Stimulated activated CD8-positive, alpha-beta memory T cell treated with anti-CD3 and anti-CD28 coated beads, Interleukin-15, amount 100 ng/mL, for 24 hours (primary cell): Measurements from ENCODE around the gene LRP2BP.
"Not testable (repeated sequence)": the region's sequence is repeated elsewhere in the genome, so short reads cannot be mapped to it uniquely, and the experiment has no call there.

Experiments used
- DNase-seq: peaks from one replicate; pipeline ENCODE4 v3.0.0-alpha.2; 2020; ENCODE audit warnings: low read depth

The LRP2BP gene

DNA sequence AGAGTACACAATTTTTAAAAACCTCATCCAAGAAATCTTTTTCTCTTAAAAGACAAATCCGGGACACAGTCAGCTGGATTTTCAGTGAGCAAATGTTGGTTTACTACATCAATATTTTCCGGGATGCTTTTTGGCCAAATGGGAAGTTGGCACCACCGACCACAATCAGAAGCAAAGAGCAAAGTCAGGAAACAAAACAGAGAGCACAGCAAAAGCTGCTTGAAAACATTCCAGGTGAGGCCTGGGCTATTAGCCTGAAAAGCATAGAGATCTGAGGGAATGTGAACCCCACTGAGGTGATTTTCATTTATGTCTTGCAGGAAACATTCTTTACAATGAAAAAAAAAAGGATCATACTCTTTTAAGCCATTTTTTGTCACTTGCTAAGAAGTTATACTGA is 33.9 kb downstream of the LRP2BP start:
- no peak for DNase-seq

DNA sequence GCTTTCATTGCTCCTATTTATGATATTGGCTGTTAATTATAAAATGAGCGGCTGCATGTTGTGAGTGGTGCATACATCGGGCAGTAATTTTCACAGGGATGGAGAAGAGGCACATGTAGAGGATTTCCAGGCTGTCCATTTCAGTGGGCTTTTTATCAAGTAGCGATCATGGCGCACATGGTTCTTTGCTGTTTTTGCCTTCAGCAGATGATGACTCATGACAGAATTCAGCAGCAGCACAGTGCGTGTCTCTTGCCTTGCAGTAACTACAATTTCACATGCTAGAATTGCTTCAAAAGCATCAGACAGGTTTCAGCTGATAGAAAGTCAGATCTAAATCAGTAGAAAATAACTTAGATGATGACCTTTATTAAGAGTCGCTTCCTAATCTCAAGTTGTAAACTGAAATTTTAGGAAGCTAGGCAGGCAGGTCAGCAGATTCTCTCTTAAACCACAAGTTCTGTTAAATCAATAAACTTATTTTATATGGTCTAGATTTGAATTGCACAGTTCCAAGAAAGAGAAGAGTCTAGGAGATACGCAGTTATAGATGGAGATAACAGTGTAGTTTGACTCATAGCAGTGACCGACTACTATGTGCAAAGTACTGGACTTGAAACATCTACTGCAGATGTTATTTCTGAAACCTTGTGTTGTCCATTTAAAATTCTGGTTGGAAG is 35.8 kb downstream of the LRP2BP start:
- no peak for DNase-seq

DNA sequence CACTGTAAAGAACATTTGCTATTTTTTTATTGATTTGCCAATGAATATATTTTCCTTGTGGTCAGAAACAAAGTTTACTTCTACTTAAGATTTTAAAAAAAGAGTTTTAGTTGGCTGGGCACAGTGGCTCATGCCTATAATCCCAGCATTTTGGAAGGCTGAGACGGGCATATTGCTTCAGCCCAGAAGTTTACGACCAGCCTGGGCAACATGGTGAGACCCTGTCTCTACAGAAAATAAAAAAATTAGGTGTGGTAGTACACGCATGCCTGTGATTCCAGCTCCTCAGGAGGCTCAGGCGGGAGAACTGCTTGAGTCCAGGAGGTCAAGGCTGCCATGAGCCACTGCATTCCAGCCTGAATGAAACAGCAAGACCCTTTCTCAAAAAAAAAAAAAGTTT is 36.8 kb downstream of the LRP2BP start:
- no peak for DNase-seq

DNA sequence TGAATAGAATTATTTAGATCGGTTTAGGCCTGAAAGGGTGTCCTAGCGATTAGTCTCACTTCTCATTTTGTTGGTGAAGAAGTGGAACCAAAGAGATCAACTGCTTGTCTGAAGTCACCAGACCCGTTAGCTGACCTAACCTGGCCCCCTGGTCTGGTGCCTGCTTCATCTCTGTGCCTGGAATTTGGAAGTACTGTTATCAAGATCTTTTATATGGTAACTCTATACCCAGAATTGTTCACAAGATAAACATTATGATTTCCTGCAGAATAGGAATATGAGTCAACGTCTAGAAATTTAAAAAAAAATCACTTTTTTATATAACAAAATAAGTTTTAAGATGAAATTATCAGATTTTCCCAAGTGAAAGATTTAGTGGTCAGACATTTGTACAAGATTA is 37.2 kb downstream of the LRP2BP start:
- no peak for DNase-seq

DNA sequence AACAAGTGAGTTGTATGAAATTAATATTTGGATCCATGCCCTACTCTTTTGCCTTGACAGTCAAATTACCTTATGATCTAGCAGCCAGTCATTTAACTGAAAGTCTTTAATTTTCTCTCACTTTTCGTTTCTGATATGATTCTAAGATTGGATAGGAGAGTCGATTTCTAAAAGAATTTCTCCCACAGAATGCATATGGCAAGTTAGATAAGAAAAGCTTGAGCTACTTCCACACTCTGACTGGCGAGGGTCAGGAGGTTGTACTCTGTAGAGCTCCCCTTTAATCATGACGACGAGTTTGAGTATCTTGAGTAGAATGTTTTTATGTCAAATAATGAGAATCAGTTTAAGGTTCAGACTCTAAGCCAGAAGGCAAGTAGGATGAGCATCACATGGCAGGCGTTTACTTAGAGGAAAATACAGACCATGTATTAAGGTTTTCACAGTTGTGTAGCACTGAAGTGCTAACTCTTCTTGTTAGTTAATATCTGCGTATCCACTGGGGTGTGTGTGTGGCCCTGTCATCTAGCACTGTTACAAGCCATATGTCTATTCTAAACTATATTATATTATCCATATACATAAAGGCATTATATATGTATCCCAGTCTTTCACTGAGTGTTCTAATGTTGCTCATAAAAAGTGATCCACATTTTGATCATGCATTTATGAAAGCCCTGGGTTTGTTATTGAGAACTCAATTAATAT is 37.8 kb downstream of the LRP2BP start:
- DNase-seq: no peak

DNA sequence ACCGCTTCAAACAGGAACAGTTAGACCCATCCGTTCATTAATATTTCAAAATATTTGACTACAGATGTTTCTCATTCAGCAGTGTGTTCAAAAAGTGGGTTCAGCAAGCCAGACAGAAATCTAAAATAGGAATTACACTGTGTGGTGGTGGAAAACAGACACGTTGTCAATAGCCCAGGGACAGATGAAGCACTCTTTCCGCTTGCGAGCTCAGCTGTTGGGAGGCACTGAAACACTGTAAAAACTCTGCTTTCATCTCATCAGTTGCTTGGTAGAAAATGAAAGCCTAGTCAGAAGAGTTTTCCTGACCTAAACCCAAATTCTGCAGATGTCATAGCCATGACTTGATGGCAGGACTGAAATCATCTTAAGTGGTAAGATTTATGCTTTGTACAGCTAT is 38.5 kb downstream of the LRP2BP start:
- no peak for DNase-seq

DNA sequence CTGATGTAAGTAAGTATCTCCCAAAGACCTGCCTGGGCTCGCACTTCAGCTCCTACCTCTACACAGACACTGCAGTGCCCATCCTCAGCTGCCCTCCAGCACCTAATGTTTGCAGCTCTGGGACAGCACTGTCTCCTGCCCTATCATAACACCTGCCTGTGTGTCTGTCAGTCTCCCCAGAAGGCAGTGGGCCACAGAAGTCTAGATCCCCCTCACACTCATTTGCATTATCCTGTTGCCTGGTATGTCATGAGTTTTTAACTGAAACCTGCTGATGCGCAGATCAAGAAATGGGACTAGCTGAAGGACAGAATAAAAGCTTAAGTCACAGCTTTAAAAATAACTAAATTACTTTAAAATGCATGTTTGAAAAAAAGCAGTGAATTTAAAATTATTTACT is 43.0 kb downstream of the LRP2BP start:
- DNase-seq: no peak

DNA sequence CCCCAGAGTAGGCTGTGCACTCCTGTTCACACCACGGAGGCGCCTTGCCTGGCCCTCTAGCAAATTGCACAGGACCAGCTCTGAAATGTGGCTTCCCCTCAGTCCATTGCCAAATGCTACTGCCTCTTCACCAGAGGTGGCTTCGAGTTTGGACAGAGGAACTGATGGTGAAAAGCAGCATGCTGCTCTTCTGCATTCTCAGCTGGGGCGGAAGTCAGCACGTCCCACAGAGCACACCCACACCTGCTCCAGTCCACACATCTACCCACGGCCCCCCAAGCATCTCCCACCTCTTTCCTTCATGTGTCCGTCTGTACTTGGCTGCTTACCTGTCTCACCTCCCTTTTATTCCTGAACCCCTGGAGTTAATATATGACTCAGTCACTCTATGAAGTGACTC is 43.5 kb downstream of the LRP2BP start:
- DNase-seq: no peak

DNA sequence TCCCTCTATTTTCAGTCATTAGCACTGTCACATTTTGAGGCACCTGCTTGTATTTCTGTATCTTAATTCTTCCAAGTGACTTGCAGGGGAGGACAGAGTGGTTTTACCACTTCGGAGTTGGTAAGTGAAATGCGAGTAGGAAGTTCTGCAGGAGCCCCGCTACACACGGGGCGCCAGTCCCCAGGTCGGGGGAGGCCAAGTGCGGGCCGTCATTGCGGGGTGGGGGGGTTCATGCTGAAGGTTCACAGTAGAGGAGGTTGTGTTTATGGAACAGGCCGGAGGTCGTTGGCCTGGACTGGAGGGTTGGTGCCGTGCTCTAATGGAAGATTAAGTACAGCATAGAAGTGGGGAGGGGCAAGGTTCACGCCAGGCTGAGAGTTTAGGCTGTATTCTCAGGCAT is 44.0 kb downstream of the LRP2BP start:
- DNase-seq: no peak

DNA sequence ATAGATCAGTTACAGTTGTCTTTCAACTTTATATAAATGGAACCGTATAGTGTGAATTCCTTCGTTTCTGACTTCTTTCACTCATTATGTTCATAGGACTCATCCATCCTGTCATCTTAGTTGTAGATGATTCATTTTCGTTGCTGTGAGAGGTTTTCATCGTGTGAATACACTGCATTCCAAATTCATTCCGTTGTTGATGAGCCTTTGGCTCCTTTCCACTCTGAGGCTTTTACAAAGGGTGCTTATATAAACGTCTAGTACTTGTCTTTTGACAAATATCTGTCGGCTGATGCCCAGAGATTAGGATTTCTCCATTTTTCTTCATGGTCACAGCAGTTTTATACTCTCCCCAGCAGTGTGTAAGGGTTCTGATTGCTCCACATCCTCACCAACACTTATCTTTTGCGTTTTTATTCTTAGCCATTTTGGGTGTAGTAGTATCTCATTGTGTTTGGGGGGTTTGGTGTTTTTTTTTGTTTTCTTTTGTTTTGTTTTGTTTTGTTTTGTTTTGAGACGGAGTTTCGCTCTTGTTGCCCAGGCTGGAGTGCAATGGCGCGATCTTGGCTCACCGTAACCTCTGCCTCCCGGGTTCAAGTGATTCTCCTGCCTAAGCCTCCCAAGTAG is 48.6 kb downstream of the LRP2BP start:
- DNase-seq: no peak

DNA sequence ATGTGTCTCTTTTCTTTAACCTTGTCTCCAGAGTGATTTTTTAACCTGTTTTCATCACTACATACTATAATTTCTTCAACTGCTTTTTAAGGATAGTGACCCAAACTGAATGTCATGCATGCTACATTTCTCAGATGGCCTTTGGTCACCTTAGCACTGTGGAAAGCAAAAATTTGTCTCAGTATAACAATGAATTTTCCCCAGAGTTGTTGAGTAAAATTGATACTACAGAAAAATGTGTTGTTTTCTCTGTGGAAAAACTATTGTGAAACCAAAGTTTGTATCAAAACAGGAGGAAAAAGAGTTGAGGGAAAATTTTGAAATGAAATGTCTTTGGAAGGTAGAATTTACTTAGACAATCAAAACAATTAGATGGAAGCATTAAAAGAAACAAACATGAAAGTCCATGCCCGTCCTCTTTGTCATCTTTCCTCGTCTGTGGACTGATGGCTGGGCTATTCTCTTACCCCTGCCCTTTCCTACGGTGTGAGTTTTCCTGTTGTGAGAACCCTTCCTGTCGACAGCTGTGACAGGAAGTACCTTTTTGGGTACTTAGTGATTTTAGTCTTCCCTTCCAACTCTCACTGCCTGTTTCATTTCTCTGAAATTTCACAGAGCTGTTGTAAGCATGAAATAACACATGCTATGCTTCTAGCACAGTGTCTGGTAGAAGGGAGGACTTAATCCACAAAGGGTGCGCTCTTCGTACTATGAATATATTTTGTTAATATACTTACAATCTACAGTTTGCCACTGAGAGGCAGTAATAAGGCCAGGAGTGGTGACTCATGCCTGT is 50.8 kb downstream of the LRP2BP start:
- no peak for DNase-seq

DNA sequence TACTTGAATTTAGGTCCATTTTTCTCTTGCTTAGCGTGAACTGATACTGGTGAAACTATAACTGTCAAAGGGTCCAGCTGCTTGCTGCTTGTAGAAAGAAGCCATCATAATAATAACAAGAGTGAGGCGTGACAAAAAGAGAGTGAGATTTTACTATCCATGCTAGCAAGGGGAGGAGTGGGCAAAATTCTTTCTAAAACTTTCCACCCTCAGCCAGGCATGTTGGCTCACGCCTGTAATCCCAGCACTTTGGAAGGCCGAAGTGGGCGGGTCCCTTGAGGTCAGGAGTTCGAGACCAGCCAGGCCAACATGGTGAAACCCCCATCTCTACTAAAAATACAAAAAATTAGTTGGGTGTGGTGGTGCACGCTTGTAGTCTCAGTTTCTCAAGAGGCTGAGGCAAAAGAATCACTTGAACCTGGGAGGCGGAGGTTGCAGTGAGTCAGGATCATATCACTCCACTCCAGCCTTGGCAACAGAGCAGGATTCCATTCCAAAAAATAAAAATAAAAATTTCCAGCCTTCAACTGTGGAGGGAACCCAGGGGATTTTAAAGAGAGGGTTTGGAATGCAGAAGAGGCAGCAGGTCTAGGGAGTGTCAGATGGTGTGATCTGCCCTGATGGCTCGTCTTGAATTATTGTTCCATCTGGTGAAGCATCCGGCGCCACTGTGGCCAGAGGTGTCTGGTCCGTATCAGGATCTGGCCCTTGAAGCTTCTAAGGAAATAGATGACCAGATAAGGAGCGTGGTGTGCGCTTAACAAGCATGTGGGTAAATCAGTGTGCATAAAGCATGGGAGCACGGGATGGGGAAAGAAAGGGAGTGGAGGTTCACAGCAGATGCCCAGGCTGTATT is 51.8 kb downstream of the LRP2BP start:
- DNase-seq: no peak

DNA sequence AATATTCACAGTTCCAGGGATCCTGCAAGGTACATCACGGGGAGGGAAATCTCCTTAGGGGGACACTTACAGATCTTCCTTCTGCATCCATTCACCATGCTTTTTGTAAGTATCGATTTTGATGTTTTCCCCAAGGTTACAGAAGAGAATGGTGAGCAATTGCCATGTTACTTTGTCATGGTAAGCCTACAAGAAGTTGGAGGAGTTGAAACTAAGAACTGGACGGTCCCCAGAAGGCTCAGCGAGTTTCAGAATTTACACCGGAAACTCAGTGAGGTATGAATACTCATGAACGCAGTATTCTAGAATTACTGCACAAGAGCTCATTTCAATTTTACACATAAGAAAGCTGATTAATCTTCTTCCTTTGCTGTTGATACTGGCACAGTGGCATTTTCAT is 53.9 kb downstream of the LRP2BP start:
- no peak for DNase-seq

DNA sequence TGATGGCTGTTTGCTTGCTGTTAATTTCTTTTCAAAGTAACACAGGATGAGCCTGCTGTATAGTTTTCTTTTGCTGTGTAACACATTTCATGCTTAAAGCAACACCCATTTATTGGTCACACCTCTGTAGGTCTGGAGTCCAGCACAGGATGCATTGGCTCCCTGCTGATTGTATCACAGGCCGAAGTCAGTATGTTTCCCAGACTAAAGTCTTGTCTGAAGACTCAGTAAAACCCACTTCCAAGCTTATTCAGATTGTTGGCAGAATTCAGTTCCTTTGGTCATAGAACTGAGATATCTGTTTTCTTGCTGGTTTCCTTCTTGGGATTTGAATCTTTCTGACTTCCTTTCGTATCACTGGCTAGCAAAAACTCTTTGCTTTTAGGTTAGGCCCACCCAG is 54.3 kb downstream of the LRP2BP start:
- no peak for DNase-seq

DNA sequence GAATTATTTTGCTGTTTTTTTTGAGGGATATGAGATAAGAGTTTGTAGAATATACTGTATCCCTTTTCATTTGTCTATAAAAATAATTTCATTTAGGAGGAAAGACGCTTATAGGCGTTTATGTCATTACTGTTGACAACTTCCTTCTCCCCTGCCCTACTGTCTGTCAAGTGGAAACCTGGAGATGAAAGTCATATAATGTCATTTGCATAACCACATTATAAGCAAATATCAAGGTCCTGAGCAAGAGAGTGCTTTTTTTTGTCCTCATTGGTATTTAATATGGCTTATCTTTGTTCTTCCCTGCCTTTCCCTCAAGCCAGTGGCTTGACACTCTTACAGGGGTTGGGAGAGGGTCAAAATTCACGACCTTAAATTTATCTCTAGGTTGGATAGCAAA is 55.8 kb downstream of the LRP2BP start:
- no peak for DNase-seq

DNA sequence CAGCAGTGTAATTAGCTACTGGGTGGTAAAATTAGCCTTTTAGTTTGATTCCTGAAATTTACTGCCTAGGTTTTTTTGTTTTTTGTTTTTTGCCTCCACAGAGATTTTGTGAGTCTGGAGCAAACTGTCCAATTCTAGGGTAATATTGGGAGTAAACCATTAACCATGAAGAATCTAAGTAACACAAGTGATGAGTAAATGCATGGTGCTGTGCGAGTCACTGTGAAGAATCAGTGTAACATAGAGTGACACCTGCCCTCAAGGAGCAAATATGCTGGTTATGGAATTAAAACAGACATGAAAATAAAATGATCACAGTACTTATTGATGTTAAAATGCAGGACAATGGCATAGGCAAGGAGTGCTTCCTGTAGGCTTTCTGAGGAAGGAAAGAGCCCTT is 60.1 kb downstream of the LRP2BP start:
- no peak for DNase-seq

DNA sequence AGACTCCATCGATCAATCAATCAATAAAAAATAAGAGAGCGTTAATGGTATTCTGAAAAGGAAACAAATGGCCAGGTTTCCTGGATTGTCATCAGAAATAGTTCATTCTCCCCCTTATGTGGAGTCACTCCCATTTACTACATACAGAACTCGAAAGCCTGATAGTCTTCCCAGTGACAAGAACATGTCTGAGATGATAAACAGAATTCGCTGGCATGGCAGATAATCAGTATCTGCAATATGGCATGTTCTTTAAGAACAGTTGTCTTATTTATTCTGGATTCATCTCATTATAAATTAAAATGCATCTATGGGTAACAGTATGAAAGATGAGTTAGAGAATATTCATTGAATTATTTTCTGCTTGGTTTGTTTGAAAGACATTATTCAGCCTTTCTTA is 61.4 kb downstream of the LRP2BP start:
- no peak for DNase-seq

DNA sequence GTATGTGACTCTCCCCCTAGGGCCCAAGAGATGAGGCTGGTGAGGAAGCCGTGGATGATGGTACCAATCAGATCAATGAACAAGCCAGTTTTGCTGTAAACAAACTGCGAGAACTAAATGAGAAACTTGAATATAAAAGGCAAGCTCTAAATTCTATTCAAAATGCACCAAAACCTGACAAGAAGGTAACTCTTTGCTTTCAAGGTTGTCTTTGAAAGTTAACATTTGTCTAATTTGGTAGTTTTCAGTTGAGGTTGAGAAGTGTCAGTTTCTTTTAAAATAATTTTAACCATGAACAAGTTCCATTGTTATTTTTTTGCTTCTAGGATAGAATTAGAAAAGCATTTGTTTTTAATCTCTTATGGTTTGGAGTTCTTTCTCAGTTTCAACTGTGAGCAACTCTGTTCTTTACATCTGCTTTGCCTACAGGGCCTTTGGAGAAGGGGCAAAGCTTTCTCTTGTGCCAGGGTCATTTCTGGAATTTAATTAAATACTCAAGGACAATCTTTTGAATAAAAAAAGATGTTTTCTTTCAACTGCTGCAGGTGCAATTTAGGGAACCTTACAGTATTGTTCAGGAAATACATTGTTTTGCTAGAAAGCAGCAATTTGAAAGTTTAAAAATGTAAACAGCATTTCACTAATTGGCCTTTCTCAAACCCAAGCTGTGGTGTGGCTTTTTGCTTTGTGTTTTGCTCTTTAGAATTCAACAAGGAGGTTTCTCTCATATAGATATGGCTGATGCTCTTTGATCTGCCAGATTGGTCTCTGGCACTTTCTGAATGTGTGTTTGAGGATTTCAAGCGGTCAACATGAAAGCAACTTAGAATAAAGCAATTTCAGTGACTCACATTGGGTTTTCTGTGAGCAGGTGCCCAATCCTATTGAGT is 62.9 kb downstream of the LRP2BP start:
- DNase-seq: no peak

DNA sequence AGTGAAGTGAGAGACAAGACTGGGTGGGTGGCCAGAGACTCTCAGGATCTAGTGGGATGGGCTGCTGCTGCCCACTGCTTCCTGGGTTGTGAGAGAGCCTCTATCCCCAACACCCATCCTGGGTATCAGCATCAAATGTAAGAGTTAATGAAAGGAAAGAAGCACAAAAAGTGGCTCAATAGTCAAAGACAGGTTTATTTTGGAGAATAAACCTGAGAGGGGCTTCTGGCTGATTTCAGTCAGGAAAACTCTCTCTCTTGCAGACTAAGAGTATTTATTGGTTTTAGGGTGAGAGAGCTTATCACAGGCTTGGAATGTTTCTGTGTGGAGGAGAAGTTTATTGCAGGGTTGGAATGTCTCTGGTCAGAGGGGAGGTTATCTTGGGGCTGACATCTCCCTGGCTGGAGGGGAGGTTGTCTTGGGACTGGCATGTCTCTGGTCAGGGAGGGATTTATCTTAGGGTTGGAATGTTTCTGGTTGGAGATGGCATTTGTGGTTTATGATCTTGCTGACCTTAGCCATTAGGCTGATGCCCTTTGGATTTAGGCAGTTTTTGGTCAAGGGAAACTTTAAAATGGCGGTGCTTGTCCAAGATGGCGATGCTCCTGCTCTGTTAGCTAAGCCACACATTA is 65.7 kb downstream of the LRP2BP start:
- not testable (repeated sequence) for DNase-seq

DNA sequence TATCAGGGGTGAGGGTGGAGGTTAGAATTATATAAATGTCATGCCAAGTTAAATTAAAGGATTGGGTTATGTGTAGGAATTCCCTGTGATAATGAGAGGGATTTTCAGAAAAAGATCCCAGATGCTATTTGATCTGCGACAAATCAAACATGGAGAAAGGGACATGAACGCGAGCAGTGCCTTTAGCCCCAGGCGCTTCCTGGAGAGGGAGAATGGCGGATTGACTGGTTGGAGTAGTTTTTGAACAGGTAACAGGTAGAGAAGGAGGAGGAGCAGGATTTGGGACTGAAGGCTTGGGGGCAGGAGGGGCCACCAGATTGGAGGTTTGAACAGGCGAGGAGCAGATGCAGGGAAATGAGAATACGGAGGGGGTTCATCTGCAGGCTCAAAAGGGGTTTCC is 67.1 kb downstream of the LRP2BP start:
- no peak for DNase-seq
